ENCODE data around the gene ITFG1.

The ITFG1 gene
- 25.3 to 33.5 reads per million in 2 donors for total RNA-seq

DNA sequence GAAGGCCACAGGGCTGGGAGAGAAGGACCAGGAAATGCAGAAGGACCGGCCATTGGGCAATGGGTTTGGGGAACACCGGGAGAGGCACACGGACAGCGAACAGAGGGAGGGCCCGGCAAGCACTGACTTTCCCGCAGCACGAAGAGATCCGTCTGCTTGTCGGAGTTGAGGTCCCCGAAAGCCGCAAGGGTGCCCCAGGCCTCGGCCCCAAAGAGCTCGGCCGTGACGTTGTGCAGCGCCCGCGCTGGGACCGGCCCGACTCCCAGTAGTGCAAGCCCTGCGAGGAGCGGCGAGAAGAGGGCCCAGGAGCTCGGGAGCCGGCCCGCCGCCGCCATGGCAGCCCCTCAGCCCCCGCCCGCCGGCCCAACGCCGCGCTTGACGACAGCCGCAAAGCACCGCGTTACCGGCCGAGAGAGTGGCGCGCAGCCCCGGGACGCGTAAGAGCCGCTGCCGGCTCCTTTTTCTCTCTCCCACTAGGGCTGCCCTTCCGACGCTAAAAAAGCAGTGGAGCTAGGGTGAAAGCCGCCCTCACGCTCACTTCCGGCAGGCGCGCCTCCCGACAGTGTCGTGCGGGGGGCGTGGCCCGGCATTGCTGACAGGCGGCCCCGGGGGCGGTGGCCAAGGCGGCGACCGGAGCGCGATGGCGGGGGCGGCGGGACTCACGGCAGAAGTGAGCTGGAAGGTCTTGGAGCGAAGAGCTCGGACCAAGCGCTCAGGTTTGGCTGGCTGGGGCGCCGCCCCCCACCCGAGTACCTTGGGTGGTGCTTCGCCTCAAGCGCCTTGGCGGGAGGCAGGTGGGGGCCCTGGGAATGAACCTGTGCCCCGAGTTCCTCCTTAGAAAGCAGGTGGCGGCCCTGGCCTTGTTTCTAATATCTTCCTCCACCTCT lies at the start of gene ITFG1, which contains the start of gene PHKB:
Gene ITFG1 (minus strand): TSS at position 353 of the 887 bp plus-strand sequence. CDS start 18 bp downstream, at position 335.
Gene PHKB (plus strand): TSS at position 621 of the 887 bp plus-strand sequence. CDS start 20 bp downstream, at position 641.
- peak; percentile 95 for DNase-seq

GRCh38 chr16:47507701-47508100 lies 46.8 kb upstream of the ITFG1 start:
- no peak for DNase-seq

DNA sequence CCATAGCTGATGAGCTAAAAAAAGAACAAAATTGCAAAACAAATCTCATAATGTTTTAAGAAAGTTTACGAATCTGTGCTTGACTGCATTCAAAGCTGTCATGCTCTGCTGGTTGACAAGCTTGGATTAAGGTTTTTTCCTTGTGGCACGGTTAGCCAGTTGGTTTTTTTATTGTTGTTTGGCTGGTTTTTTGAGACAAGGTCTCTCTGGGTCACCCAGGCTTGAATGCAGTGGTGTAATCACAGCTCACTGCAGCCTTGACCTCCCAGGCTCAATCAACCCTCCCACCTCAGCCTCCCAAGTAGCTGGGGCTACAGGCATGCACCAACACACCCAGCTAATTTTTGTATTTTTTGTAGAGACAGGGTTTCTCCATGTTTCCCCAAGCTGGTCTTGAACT lies 45.9 kb upstream of the ITFG1 start:
- no peak for DNase-seq

GRCh38 chr16:47504599-47504998 lies 43.7 kb upstream of the ITFG1 start:
- no peak for DNase-seq

GRCh38 chr16:47503936-47504335 lies 43.1 kb upstream of the ITFG1 start:
- no peak for DNase-seq

- no peak for DNase-seq
Measured at GRCh38 chr16:47499700-47500264, 38.9 kb upstream of the ITFG1 start.

DNA sequence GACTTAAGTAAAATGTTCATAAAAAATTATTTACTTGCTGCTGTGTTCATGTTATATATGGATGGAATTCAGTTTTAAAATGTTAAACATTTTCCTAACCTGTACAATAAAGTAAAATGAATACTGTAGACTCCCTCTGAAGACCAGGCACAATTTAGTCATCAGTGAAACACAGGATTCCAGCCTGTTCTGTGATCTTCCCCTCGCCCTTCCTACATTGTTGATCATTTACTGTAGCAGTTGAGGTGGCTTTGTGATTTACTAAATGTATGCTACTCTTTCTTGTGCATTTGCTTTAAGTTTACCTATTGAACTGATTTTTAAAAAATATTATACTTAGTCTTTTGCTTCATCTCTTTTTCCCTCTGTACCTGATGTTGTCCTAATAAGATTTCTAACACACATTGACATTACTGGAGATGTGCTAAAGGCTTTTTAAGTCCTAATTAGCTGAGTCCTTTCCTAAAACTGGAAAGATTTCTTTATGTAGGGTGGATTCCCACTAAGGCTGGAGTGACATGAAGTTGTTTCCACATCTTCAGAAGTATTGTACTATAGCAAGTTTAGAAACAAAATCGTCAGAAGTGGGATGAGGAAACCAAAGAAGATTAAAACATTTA lies 38.3 kb upstream of the ITFG1 start:
- DNase-seq: no peak

DNA sequence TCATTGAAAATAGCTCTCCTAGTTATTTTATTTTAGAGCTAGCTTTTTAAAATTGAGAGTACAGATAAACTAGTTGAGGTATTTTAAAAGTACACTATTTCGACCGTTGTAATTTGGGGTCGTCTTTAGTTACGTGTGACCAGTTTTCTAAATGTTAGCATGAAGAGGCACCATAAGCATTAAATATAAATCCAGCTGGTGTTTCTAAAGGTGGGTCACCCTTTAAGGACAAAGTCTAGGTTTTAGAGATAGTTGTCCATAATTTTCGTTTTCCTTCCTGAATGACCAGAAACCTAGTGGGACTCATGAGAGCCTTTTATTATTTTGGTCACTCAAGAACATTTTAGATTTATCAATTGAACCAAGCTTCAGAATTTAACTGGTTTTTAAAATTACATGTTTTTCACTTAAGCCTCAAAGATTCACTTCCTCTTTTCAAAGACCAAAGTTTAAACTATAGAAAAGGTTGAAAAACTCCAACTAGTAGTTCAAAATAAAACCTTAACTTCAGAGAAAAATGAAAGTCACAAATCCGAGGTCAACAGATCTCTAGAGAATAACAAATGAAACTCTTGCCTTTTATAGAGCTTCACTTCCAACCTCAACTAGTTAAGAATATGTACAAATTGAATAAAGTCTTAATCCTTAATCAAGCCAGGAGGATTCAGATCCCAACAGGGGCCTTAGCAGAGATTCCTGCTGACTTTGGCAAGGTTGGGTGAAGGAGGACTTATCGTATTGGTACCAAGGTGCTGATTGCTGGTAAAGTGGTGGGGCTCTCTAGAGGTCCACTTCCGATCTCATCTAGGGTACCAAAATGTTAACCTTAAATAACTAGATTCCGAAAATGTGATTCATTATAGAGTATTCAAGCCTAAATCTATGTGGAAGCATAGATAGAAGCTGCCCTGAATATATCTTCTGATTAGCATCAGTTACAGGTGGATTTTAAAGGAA lies 32.8 kb upstream of the ITFG1 start:
- no peak for DNase-seq

- no peak for DNase-seq
Measured at GRCh38 chr16:47492428-47493377, 31.8 kb upstream of the ITFG1 start.

DNA sequence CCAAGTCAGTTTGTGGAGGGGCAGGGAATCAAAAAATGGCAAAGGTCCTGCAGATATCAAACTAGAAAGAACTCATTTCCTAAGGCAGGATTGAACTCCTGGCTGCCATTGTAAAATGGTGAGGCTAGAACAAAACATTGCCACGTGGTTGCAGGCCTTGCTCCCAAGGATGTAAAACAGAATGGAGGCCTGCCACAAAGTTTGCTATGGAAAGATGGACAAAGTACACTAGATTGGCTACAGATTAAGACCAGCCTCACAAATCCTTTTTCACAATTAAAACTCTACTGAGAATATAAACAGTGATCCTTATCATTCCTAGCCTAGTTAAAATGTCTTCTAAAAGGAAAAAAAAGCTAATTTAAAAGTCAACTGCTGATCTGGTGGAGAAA lies 31.2 kb upstream of the ITFG1 start:
- DNase-seq: no peak

DNA sequence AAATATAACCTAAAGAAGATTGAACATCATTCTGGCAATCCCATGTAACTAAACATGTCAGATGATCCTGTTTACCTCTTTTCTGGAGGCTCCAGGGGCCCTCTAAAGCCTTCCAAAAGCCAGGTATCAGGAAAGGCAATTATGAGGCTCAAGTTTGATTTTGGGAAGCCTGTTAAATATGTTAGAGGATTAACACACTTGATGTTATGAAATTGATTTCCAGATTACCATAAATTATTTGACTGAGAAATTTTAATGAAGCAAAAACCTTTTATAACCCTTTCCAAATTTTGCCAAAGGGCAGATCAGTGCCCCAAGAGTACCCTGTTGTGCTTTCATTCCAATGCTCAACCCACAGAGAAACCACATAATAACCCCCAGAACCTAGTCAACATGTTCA lies 29.6 kb upstream of the ITFG1 start:
- DNase-seq: no peak

- DNase-seq: no peak
Measured at GRCh38 chr16:47488051-47488450, 27.2 kb upstream of the ITFG1 start.

DNA sequence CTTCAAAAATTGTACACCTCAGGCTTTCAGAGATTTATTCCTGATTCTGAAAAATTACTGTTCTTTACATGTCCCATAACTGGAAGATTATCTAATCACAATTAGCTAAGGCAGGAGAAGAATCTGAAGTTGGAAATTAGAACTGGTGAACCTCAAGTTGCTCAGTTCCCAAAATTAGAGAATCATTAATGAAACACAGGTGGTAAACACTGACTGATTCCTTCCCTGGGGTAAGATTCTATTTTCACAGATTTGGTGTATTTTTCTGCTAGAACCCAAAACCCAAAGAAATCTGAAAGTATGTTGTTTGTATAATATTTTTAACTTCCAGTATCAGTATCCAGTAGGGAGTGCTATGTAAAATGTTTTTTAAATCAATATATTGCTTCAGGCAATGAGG lies 26.0 kb upstream of the ITFG1 start:
- DNase-seq: no peak

DNA sequence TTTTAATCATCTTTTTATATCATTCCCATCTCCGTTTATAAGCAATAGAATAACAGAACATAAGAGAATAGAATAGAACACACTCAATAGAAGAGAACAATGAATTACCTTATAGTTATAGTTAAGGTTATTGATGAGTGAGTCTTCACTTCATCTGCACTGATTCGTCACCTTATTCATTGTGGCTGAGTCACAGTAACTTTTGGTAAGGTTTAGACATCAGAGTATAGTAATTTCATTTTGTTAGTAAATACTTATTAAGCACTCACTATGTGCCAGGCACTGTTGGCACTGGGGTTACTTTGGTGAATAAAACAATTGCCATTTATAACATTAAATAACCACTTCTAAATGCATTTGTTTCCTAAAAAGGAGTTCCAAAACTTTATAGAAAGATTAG lies 22.8 kb upstream of the ITFG1 start:
- DNase-seq: no peak

- DNase-seq: no peak
Measured at GRCh38 chr16:47481698-47482374, 21.0 kb upstream of the ITFG1 start.

- no peak for DNase-seq
Measured at GRCh38 chr16:47480410-47480809, 19.5 kb upstream of the ITFG1 start.

GRCh38 chr16:47477679-47478078 lies 16.8 kb upstream of the ITFG1 start:
- no peak for DNase-seq

- no peak for DNase-seq
Measured at GRCh38 chr16:47476654-47477345, 15.9 kb upstream of the ITFG1 start.

- no peak for DNase-seq
Measured at GRCh38 chr16:47475786-47476185, 14.9 kb upstream of the ITFG1 start.

DNA sequence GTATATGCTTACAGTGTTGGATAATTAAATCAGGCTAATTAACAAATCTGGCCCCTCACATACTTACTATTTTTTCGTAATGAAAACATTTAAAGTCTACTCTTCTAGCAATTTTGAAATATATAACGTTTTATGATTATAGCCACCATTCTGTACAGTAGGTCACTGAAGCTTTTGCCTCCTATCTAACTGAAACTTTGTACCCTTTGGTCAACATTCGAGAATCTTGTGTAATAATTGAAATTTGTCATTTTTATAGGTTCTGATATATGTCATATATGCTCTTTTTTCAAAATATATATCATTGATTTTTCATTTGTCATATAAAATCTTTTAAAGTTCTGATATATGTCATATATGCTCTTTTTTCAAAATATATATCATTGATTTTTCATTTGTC lies 12.9 kb upstream of the ITFG1 start:
- no peak for DNase-seq
